Measurements from ENCODE around the gene SAMD1.
A peak's percentile ranks its signal among the peaks of the same experiment; 100 is the strongest.

SAMD1 gene

GRCh38 chr19:14073925-14074838 lies 16.4 kb downstream of the SAMD1 start:
- peaks cover 3 to 27% of the 10 kb centered on the region in 2 donors for H3K4me1 ChIP-seq (ENCODE audit: control insufficient read depth in 1 of 2, insufficient read depth in 2 of 2, low read length in 2 of 2)
- H3K27ac ChIP-seq (ENCODE audit: low read depth, low read length): peak overlapping the region; percentile 93
- no peaks in the 10 kb centered on the region for H3K9me3 ChIP-seq (ENCODE audit: control insufficient read depth in 1 of 2, low read length in 2 of 2)
- H3K9ac ChIP-seq (ENCODE audit: low read depth in 1 of 2, low read length in 2 of 2): peak overlapping the region; percentile 94 to 98
- no peaks in the 10 kb centered on the region for H3K36me3 ChIP-seq (ENCODE audit: control insufficient read depth in 1 of 2, insufficient read depth in 2 of 2, low read length in 2 of 2)
- H3K27me3 ChIP-seq (ENCODE audit: control insufficient read depth in 1 of 2, insufficient read depth in 2 of 2, low read length in 2 of 2): no peaks in the 10 kb centered on the region
- H3K4me3 ChIP-seq (ENCODE audit: low read depth in 1 of 2, low read length in 2 of 2): peak overlapping the region; percentile 67 to 97

DNA sequence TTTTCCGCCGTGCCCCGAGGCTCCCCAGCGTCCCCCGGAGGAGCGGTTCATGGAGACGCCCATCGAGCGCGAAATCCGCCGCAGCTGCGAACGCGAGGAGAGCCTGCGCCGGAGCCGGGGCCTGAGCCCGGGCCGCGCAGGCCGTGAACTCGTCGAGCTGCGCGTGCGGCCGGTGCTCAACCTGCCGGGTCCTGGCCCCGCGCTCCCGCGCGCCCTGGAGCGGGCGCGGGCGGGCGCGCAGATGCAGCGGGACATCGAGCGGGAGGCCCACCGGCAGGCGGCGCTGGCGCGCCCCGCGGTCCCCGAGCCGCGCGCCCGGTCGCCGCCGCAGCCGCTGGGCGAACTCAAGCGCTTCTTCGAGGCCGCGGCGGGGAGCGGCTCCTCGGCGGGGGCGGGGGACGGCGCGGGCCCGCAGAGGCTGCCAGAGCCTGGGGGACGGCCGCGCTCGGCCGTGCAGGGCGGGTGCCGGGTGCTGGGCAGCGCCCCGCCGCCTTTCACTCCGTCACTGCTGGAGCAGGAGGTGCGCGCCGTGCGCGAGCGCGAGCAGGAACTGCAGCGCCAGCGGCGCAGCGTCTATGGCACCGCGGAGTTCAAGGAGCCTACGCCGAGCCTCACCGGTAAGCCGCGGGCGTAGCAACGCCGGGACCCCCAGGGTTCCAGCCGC lies 17.2 kb downstream of the SAMD1 start:
- H3K36me3 ChIP-seq (ENCODE audit: control insufficient read depth in 1 of 2, insufficient read depth in 2 of 2, low read length in 2 of 2): no peaks in the 10 kb centered on the region
- H3K4me3 ChIP-seq (ENCODE audit: low read depth in 1 of 2, low read length in 2 of 2): peak overlapping the region; percentile 78 to 97
- H3K4me1 ChIP-seq (ENCODE audit: control insufficient read depth in 1 of 2, insufficient read depth in 2 of 2, low read length in 2 of 2): peaks cover 3 to 27% of the 10 kb centered on the region in 2 donors
- peak overlapping the region; percentile 94 to 98 for H3K9ac ChIP-seq (ENCODE audit: low read depth in 1 of 2, low read length in 2 of 2)
- peak overlapping the region; percentile 97 for H3K27ac ChIP-seq (ENCODE audit: low read depth, low read length)
- H3K27me3 ChIP-seq (ENCODE audit: control insufficient read depth in 1 of 2, insufficient read depth in 2 of 2, low read length in 2 of 2): no peaks in the 10 kb centered on the region
- no peaks in the 10 kb centered on the region for H3K9me3 ChIP-seq (ENCODE audit: control insufficient read depth in 1 of 2, low read length in 2 of 2)

GRCh38 chr19:14072535-14073260 lies 17.9 kb downstream of the SAMD1 start, which contains the start of gene MISP3:
Gene MISP3, plus strand, starts transcription at chr19:14072786. Its CDS starts 524 bp downstream, at chr19:14073310.
- H3K36me3 ChIP-seq (ENCODE audit: control insufficient read depth in 1 of 2, insufficient read depth in 2 of 2, low read length in 2 of 2): no peaks in the 10 kb centered on the region
- no peaks in the 10 kb centered on the region for H3K27me3 ChIP-seq (ENCODE audit: control insufficient read depth in 1 of 2, insufficient read depth in 2 of 2, low read length in 2 of 2)
- H3K27ac ChIP-seq (ENCODE audit: low read depth, low read length): peak within 1 kb of the TSS; percentile 97
- H3K4me3 ChIP-seq (ENCODE audit: low read depth in 1 of 2, low read length in 2 of 2): peak within 1 kb of the TSS; percentile 78 to 97
- no peaks in the 10 kb centered on the region for H3K9me3 ChIP-seq (ENCODE audit: control insufficient read depth in 1 of 2, low read length in 2 of 2)
- peak within 1 kb of the TSS; percentile 94 to 98 for H3K9ac ChIP-seq (ENCODE audit: low read depth in 1 of 2, low read length in 2 of 2)
- H3K4me1 ChIP-seq (ENCODE audit: control insufficient read depth in 1 of 2, insufficient read depth in 2 of 2, low read length in 2 of 2): peaks cover 3 to 27% of the 10 kb centered on the region in 2 donors

DNA sequence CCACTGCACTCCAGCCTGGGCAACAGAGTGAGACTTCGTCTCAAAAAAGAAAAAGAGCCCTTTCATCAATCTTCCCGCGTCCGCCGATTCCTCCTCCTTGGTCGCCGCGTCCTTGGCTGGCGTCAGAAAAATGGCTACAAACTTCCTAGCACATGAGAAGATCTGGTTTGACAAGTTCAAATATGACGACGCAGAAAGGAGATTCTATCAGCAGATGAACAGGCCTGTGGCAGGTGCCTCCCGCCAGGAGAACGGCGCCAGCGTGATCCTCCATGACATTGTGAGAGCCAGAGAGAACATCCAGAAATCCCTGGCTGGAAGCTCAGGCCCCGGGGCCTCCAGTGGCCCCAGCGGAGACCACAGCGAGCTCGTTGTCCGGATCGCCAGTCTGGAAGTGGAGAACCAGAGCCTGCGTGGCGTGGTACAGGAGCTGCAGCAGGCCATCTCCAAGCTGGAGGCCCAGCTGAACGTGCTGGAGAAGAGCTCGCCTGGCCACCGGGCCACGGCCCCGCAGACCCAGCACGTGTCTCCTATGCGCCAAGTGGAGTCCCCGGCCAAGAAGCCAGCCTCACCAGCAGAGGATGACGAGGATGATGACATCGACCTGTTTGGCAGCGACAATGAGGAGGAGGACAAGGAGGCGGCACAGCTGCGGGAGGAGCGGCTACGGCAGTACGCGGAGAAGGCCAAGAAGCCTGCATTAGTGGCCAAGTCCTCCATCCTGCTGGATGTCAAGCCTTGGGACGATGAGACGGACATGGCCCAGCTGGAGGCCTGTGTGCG lies 20.1 kb downstream of the SAMD1 start:
- no peaks in the 10 kb centered on the region for H3K9me3 ChIP-seq (ENCODE audit: control insufficient read depth in 1 of 2, low read length in 2 of 2)
- no peak overlapping the region for H3K4me3 ChIP-seq (ENCODE audit: low read depth in 1 of 2, low read length in 2 of 2)
- H3K4me1 ChIP-seq (ENCODE audit: control insufficient read depth in 1 of 2, insufficient read depth in 2 of 2, low read length in 2 of 2): peaks cover 3 to 26% of the 10 kb centered on the region in 2 donors
- H3K9ac ChIP-seq (ENCODE audit: low read depth in 1 of 2, low read length in 2 of 2): no peak overlapping the region
- H3K27me3 ChIP-seq (ENCODE audit: control insufficient read depth in 1 of 2, insufficient read depth in 2 of 2, low read length in 2 of 2): no peaks in the 10 kb centered on the region
- H3K36me3 ChIP-seq (ENCODE audit: control insufficient read depth in 1 of 2, insufficient read depth in 2 of 2, low read length in 2 of 2): no peaks in the 10 kb centered on the region
- H3K27ac ChIP-seq (ENCODE audit: low read depth, low read length): no peak overlapping the region

GRCh38 chr19:14066134-14066533 lies 24.4 kb downstream of the SAMD1 start:
- no peaks in the 10 kb centered on the region for H3K9me3 ChIP-seq (ENCODE audit: control insufficient read depth in 1 of 2, low read length in 2 of 2)
- no peak overlapping the region for H3K4me3 ChIP-seq (ENCODE audit: low read depth in 1 of 2, low read length in 2 of 2)
- H3K9ac ChIP-seq (ENCODE audit: low read depth in 1 of 2, low read length in 2 of 2): no peak overlapping the region
- H3K36me3 ChIP-seq (ENCODE audit: control insufficient read depth in 1 of 2, insufficient read depth in 2 of 2, low read length in 2 of 2): no peaks in the 10 kb centered on the region
- no peaks in the 10 kb centered on the region for H3K27me3 ChIP-seq (ENCODE audit: control insufficient read depth in 1 of 2, insufficient read depth in 2 of 2, low read length in 2 of 2)
- peaks cover 9 to 11% of the 10 kb centered on the region in 2 donors for H3K4me1 ChIP-seq (ENCODE audit: control insufficient read depth in 1 of 2, insufficient read depth in 2 of 2, low read length in 2 of 2)
- no peak overlapping the region for H3K27ac ChIP-seq (ENCODE audit: low read depth, low read length)

DNA sequence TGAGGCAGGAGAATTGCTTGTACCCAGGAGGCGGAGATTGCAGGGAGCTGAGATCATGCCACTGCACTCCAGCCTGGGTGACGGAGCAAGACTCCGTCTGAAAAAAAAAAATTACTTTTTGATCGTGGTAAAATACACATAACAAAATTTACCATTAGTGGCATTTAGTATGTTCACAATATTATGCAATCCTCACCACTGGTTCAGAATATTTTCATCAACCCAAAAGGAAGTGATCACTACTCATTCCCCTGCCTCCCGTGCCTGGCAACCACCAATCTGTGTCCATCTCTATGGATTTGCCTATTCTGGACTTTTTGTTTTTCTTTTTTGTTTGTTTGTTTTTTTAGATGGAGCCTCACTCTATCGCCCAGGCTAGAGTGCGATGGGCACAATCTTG lies 27.4 kb downstream of the SAMD1 start:
- H3K4me1 ChIP-seq (ENCODE audit: control insufficient read depth in 1 of 2, insufficient read depth in 2 of 2, low read length in 2 of 2): peaks cover 18 to 21% of the 10 kb centered on the region in 2 donors
- H3K4me3 ChIP-seq (ENCODE audit: low read depth in 1 of 2, low read length in 2 of 2): no peak overlapping the region
- no peak overlapping the region for H3K27ac ChIP-seq (ENCODE audit: low read depth, low read length)
- H3K9ac ChIP-seq (ENCODE audit: low read depth in 1 of 2, low read length in 2 of 2): no peak overlapping the region
- H3K9me3 ChIP-seq (ENCODE audit: control insufficient read depth in 1 of 2, low read length in 2 of 2): no peaks in the 10 kb centered on the region
- H3K36me3 ChIP-seq (ENCODE audit: control insufficient read depth in 1 of 2, insufficient read depth in 2 of 2, low read length in 2 of 2): no peaks in the 10 kb centered on the region
- H3K27me3 ChIP-seq (ENCODE audit: control insufficient read depth in 1 of 2, insufficient read depth in 2 of 2, low read length in 2 of 2): peaks cover 9 to 19% of the 10 kb centered on the region in 2 donors

DNA sequence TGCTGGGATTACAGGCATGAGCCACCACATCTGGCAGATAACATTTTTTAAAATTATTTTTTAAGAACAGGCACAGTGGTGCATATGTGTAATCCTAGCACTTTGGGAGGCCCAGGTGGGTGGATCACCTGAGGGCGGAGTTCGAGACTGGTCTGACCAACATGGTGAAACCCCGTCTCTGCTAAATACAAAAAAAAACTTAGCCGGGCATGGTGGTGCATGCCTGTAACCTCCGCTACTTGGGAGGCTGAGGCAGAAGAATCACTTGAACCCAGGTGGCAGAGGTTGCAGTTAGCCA lies 28.0 kb downstream of the SAMD1 start:
- Histone ChIP-seq H3K9ac (ENCODE audit: low read depth in 1 of 2, low read length in 2 of 2) (no peak overlapping the region), H3K27me3 (ENCODE audit: control insufficient read depth in 1 of 2, insufficient read depth in 2 of 2, low read length in 2 of 2) (peaks cover 11 to 22% of the 10 kb centered on the region in 2 donors), H3K4me1 (ENCODE audit: control insufficient read depth in 1 of 2, insufficient read depth in 2 of 2, low read length in 2 of 2) (peaks cover 20 to 21% of the 10 kb centered on the region in 2 donors), H3K9me3 (ENCODE audit: control insufficient read depth in 1 of 2, low read length in 2 of 2) (no peaks in the 10 kb centered on the region), H3K4me3 (ENCODE audit: low read depth in 1 of 2, low read length in 2 of 2) (no peak overlapping the region), H3K36me3 (ENCODE audit: control insufficient read depth in 1 of 2, insufficient read depth in 2 of 2, low read length in 2 of 2) (no peaks in the 10 kb centered on the region), H3K27ac (ENCODE audit: low read depth, low read length) (no peak overlapping the region)

DNA sequence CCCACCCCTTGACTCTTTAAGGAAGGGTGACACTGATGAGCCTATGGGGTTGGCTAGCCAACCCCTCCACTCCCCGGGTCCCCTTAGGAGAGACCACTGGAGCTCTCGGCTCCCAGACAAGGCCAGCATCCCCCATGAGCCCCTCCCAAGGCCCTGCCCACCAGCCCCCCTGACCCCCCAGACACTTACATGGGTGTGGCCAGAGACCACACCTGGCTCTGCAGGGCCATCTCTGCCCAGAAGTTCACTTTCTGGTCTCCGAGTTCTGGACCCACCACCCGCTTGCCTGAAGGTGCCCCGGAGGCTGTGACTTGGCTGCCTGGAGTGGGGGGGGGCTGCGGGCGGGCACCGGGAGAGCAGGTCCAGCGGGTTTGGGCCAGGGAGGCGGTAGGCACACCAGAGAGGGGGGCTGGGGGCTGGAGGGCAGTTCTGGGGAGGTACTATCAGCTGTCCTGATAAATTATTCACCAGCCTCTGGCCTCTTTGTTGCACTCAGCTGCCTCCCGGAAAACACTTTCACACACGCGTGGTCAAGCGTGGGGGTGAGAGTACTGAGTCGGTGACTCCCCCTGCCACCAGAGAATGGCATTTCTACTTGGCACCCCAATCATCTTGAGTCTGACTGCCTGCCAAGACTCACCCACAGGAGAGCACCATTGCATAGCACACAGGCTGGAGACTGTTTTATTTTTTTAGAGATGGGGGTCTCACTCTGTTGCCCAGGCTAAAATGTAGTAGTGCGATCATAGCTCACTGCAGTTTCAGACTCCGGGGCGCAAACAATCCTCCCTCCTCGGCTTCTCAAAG lies 28.6 kb downstream of the SAMD1 start, which contains the start of gene PALM3:
Gene PALM3, minus strand, starts transcription at position 326 of the 807 bp plus-strand sequence. Its CDS starts 96 bp downstream, at position 230.
- peaks cover 20 to 21% of the 10 kb centered on the region in 2 donors for H3K4me1 ChIP-seq (ENCODE audit: control insufficient read depth in 1 of 2, insufficient read depth in 2 of 2, low read length in 2 of 2)
- no peaks in the 10 kb centered on the region for H3K9me3 ChIP-seq (ENCODE audit: control insufficient read depth in 1 of 2, low read length in 2 of 2)
- no peak within 1 kb of the TSS for H3K9ac ChIP-seq (ENCODE audit: low read depth in 1 of 2, low read length in 2 of 2)
- H3K27ac ChIP-seq (ENCODE audit: low read depth, low read length): no peak within 1 kb of the TSS
- peak within 1 kb of the TSS in 1 of 2 donors; percentile 55 for H3K4me3 ChIP-seq (ENCODE audit: low read depth in 1 of 2, low read length in 2 of 2)
- H3K36me3 ChIP-seq (ENCODE audit: control insufficient read depth in 1 of 2, insufficient read depth in 2 of 2, low read length in 2 of 2): no peaks in the 10 kb centered on the region
- peaks cover 11 to 22% of the 10 kb centered on the region in 2 donors for H3K27me3 ChIP-seq (ENCODE audit: control insufficient read depth in 1 of 2, insufficient read depth in 2 of 2, low read length in 2 of 2)

Measured in duodenal mucosa (tissue), 2 donors.